Measurements from ENCODE around the gene AP2A2. TPM values are rescaled to one million over a fixed set of nuclear protein-coding genes. Genes with fewer than 3 reads are reported as not detected.

AP2A2 gene
- polyA plus RNA-seq, 3 donors = 5.7 to 61.0 (median 8.2) TPM

- Mint-ChIP-seq H3K27ac (no peak overlapping the region), H3K36me3 (peaks cover 15 to 17% of the 10 kb centered on the region in 2 donors), H3K27me3 (ENCODE audit: low read depth in 3 of 3) (no peaks in the 10 kb centered on the region), H3K4me1 (no peaks in the 10 kb centered on the region), H3K9me3 (no peaks in the 10 kb centered on the region), H3K4me3 (no peak overlapping the region)
- Histone ChIP-seq H3K9me3 (replicated peaks in 1 of 2; ENCODE audit: control insufficient read depth in 1 of 2, insufficient read depth in 1 of 2, low read length in 2 of 2) (no peaks in the 10 kb centered on the region), H2AFZ (ENCODE audit: insufficient read depth, low read depth, low read length, poor library complexity, severe bottlenecking) (no peak overlapping the region), H3K9ac (ENCODE audit: insufficient read depth, low read length, poor library complexity, severe bottlenecking) (no peak overlapping the region), H3K27me3 (ENCODE audit: control insufficient read depth in 2 of 2, insufficient read depth in 2 of 2, low read length in 2 of 2) (no peaks in the 10 kb centered on the region), H3K79me2 (ENCODE audit: insufficient read depth, low read length) (no peaks in the 10 kb centered on the region), H3K4me1 (ENCODE audit: control insufficient read depth in 1 of 2, insufficient read depth in 2 of 2, low read length in 2 of 2) (no peaks in the 10 kb centered on the region), H3K4me3 (replicated peaks in 1 of 3; ENCODE audit: low read depth in 2 of 3, low read length in 3 of 3) (no peak overlapping the region), H4K20me1 (ENCODE audit: insufficient read depth, low read length) (no peaks in the 10 kb centered on the region), H3K27ac (ENCODE audit: low read depth in 1 of 2, low read length in 2 of 2) (no peak overlapping the region), H3K4me2 (replicated peaks; ENCODE audit: extremely low read depth, low read length, poor library complexity, severe bottlenecking) (no peak overlapping the region), H3K36me3 (replicated peaks in 1 of 2; ENCODE audit: control insufficient read depth in 1 of 2, insufficient read depth in 2 of 2, low read length in 2 of 2) (peaks cover 4 to 18% of the 10 kb centered on the region in 2 donors)
- DNase-seq = no peak
- 94% methylated on average over 12 of the region's 27 CpGs for WGBS (ENCODE audit: insufficient coverage)
- TF ChIP-seq CTCF (IDR thresholded peaks at IDR 0.05) = no peak
- intact Hi-C loops (cut with micrococcal nuclease) = no loop called here
Observed at GRCh38 chr11:890794-891540, 34.7 kb upstream of the AP2A2 start.

GRCh38 chr11:893008-893654 lies 32.5 kb upstream of the AP2A2 start:
- Histone ChIP-seq H3K27ac (ENCODE audit: low read depth in 1 of 2, low read length in 2 of 2) (no peak overlapping the region), H3K27me3 (ENCODE audit: control insufficient read depth in 2 of 2, insufficient read depth in 2 of 2, low read length in 2 of 2) (no peaks in the 10 kb centered on the region), H3K36me3 (replicated peaks in 1 of 2; ENCODE audit: control insufficient read depth in 1 of 2, insufficient read depth in 2 of 2, low read length in 2 of 2) (peaks cover 0 to 2% of the 10 kb centered on the region in 2 donors), H3K79me2 (ENCODE audit: insufficient read depth, low read length) (no peaks in the 10 kb centered on the region), H3K9me3 (replicated peaks in 1 of 2; ENCODE audit: control insufficient read depth in 1 of 2, insufficient read depth in 1 of 2, low read length in 2 of 2) (no peaks in the 10 kb centered on the region), H3K4me3 (replicated peaks in 1 of 3; ENCODE audit: low read depth in 2 of 3, low read length in 3 of 3) (no peak overlapping the region), H3K4me1 (ENCODE audit: control insufficient read depth in 1 of 2, insufficient read depth in 2 of 2, low read length in 2 of 2) (no peaks in the 10 kb centered on the region), H3K9ac (ENCODE audit: insufficient read depth, low read length, poor library complexity, severe bottlenecking) (no peak overlapping the region), H2AFZ (ENCODE audit: insufficient read depth, low read depth, low read length, poor library complexity, severe bottlenecking) (no peak overlapping the region), H3K4me2 (replicated peaks; ENCODE audit: extremely low read depth, low read length, poor library complexity, severe bottlenecking) (no peak overlapping the region), H4K20me1 (ENCODE audit: insufficient read depth, low read length) (no peaks in the 10 kb centered on the region)
- intact Hi-C loops (cut with micrococcal nuclease) = no loop called here
- Mint-ChIP-seq H3K4me1 (no peaks in the 10 kb centered on the region), H3K4me3 (no peak overlapping the region), H3K27me3 (ENCODE audit: low read depth in 3 of 3) (no peaks in the 10 kb centered on the region), H3K27ac (no peak overlapping the region), H3K36me3 (peaks cover 3% of the 10 kb centered on the region in 2 donors), H3K9me3 (no peaks in the 10 kb centered on the region)
- DNase-seq = no peak
- 93% methylated on average over 6 of the region's 13 CpGs for WGBS (ENCODE audit: insufficient coverage)
- no peak for TF ChIP-seq CTCF (IDR thresholded peaks at IDR 0.05)

Measured in CD14-positive monocyte (primary cell).